ENCODE measurements around the gene ABHD2.

GRCh38 chr15:89192136-89192535 lies 103.9 kb downstream of the ABHD2 start:
- TF ChIP-seq, protein P1, sequence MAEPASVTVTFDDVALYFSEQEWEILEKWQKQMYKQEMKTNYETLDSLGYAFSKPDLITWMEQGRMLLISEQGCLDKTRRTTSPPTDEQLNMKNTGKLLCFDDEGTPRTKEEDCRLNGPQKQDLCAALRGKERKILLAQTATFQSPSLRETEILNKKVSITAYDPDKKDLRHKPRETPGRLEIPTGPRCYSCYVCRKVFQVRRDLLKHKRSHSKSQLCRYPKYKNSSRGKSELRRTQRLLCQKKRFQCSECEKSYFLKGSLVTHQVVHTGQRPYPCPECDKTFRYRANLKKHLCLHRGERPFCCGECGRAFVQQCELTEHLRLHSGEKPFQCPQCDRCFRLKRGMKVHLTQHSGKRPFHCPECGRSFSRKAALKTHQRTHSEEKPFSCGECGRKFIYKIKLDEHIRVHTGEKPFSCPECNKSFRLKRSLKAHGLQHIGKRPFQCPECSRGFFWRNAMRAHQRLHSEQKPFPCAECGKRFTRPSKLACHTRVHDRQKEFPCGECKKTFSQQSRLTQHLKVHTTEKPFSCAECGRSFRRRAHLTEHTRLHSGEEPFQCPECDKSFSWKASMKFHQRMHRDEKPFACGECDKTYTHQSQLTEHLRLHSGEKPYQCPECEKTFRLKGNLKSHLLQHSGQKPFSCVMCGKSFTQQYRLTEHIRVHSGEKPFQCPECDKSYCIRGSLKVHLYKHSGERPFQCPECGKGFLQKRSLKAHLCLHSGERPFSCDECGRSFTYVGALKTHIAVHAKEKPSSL (CRISPR knock-in tag; conservative IDR thresholded peaks at IDR 0.05) = no peak
- TF ChIP-seq JUN (CRISPR knock-in tag; IDR thresholded peaks at IDR 0.05) = no peak
- no peak for TF ChIP-seq SP1 (CRISPR knock-in tag; conservative IDR thresholded peaks at IDR 0.05)
- TF ChIP-seq, protein P2, sequence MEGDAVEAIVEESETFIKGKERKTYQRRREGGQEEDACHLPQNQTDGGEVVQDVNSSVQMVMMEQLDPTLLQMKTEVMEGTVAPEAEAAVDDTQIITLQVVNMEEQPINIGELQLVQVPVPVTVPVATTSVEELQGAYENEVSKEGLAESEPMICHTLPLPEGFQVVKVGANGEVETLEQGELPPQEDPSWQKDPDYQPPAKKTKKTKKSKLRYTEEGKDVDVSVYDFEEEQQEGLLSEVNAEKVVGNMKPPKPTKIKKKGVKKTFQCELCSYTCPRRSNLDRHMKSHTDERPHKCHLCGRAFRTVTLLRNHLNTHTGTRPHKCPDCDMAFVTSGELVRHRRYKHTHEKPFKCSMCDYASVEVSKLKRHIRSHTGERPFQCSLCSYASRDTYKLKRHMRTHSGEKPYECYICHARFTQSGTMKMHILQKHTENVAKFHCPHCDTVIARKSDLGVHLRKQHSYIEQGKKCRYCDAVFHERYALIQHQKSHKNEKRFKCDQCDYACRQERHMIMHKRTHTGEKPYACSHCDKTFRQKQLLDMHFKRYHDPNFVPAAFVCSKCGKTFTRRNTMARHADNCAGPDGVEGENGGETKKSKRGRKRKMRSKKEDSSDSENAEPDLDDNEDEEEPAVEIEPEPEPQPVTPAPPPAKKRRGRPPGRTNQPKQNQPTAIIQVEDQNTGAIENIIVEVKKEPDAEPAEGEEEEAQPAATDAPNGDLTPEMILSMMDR (IDR thresholded peaks at IDR 0.05) = no peak
- TF ChIP-seq NFATC4 (CRISPR knock-in tag; IDR thresholded peaks at IDR 0.05) = no peak
- TF ChIP-seq TP53 (CRISPR knock-in tag; IDR thresholded peaks at IDR 0.05) = no peak
- no peak for TF ChIP-seq ATF3 (CRISPR knock-in tag; conservative IDR thresholded peaks at IDR 0.05)
- no peak for TF ChIP-seq ZBTB43 (CRISPR knock-in tag; IDR thresholded peaks at IDR 0.05)
- TF ChIP-seq ZBTB21 (CRISPR knock-in tag; IDR thresholded peaks at IDR 0.05; ENCODE audit: borderline replicate concordance) = no peak
